ENCODE data around the gene TNNT2. TPM values are rescaled to one million over a fixed set of nuclear protein-coding genes. Genes with fewer than 3 reads are reported as not detected.
A peak's percentile ranks its signal among the peaks of the same experiment; 100 is the strongest.

The TNNT2 gene
- total and polyA plus RNA-seq, 2 of the 4 experiments (the other 2 are of a cell fraction), result 0.18 to 1.2 TPM

DNA sequence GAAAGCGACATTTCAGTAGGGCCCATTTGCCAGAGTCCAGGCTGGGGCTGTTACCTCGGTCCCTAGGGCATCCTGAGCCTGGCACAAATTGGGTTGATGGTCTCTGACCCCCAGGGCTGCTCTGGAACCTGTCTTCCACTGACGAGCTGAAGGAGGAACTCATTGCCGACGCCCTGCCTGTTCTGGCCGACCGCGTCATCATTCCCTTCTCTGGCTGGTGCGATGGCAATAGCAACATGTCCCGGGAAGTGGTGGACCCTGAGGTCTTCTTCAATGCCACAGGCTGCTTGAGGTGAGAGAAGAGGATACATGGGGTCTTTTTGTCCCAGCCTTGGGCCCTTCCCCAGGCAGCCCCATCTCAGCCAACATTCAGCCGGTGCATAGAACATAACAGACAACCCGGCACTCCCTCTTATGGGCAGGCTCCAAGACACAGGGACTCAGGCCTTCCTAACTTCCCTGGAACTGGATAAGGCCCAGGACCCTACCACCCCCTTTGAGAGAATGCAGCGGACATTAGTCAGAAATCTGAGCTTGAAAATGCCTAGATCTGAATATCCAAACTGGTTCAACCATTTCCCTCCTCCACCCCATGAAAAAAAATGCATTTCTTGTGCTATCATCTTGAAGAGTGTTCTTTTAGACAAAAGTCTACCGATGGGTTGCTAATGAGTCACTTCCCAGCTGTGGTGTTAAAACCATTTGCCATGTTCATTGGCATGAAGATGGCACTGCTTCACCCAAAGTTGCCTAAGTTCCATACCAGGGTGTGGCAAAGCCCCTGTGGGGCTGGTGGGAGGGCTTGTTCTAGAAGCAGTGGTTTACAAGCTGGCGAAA, 58.8 kb downstream of the TNNT2 start:
- in situ Hi-C loops (cut with MboI; ENCODE audit: low sequenced_read_pairs), result no loop called here
- WGBS, 2 experiments (ENCODE audit: extremely low coverage in 2 of 2, insufficient read length in 1 of 2), result 36% methylated on average over 3 of the region's 15 CpGs; no CpG with 5 or more reads in 1 of the 2 experiments
- no peak overlapping the region for H4K8ac ChIP-seq (ENCODE audit: low read depth in 2 of 2, low read length in 2 of 2)
- TF ChIP-seq NFE2L2 (IDR thresholded peaks at IDR 0.05; ENCODE audit: low read depth, low read length), result no peak
- no peak for TF ChIP-seq CEBPB (IDR thresholded peaks at IDR 0.05; ENCODE audit: low read depth, low read length)
- TF ChIP-seq, protein P1, sequence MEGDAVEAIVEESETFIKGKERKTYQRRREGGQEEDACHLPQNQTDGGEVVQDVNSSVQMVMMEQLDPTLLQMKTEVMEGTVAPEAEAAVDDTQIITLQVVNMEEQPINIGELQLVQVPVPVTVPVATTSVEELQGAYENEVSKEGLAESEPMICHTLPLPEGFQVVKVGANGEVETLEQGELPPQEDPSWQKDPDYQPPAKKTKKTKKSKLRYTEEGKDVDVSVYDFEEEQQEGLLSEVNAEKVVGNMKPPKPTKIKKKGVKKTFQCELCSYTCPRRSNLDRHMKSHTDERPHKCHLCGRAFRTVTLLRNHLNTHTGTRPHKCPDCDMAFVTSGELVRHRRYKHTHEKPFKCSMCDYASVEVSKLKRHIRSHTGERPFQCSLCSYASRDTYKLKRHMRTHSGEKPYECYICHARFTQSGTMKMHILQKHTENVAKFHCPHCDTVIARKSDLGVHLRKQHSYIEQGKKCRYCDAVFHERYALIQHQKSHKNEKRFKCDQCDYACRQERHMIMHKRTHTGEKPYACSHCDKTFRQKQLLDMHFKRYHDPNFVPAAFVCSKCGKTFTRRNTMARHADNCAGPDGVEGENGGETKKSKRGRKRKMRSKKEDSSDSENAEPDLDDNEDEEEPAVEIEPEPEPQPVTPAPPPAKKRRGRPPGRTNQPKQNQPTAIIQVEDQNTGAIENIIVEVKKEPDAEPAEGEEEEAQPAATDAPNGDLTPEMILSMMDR (conservative IDR thresholded peaks at IDR 0.05; ENCODE audit: low read depth, low read length), result no peak
- no peak for TF ChIP-seq MAZ (IDR thresholded peaks at IDR 0.05; ENCODE audit: borderline replicate concordance, low read depth, low read length)
- TF ChIP-seq FOS (IDR thresholded peaks at IDR 0.05; ENCODE audit: low read depth, low read length), result no peak
- no peak for TF ChIP-seq RFX5 (IDR thresholded peaks at IDR 0.05; ENCODE audit: low read depth, low read length)
- TF ChIP-seq RAD21 (IDR thresholded peaks at IDR 0.05; ENCODE audit: low read length), result no peak
- TF ChIP-seq, protein P2, sequence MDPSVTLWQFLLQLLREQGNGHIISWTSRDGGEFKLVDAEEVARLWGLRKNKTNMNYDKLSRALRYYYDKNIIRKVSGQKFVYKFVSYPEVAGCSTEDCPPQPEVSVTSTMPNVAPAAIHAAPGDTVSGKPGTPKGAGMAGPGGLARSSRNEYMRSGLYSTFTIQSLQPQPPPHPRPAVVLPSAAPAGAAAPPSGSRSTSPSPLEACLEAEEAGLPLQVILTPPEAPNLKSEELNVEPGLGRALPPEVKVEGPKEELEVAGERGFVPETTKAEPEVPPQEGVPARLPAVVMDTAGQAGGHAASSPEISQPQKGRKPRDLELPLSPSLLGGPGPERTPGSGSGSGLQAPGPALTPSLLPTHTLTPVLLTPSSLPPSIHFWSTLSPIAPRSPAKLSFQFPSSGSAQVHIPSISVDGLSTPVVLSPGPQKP (IDR thresholded peaks at IDR 0.05; ENCODE audit: borderline replicate concordance, low read depth, low read length), result no peak
- TF ChIP-seq CHD1 (IDR thresholded peaks at IDR 0.05; ENCODE audit: low read depth, low read length), result no peak
- no peak for TF ChIP-seq BHLHE40 (IDR thresholded peaks at IDR 0.05; ENCODE audit: low read depth, low read length)
- no peak for TF ChIP-seq SMC3 (IDR thresholded peaks at IDR 0.05; ENCODE audit: low read depth, low read length)
- TF ChIP-seq MAFK (IDR thresholded peaks at IDR 0.05; ENCODE audit: low read depth, low read length), result no peak
- TF ChIP-seq RCOR1 (IDR thresholded peaks at IDR 0.05; ENCODE audit: insufficient replicate concordance, low read length), result no peak
- TF ChIP-seq POLR2A (IDR thresholded peaks at IDR 0.05; ENCODE audit: low read depth, low read length), result no peak
- TF ChIP-seq, protein P3, sequence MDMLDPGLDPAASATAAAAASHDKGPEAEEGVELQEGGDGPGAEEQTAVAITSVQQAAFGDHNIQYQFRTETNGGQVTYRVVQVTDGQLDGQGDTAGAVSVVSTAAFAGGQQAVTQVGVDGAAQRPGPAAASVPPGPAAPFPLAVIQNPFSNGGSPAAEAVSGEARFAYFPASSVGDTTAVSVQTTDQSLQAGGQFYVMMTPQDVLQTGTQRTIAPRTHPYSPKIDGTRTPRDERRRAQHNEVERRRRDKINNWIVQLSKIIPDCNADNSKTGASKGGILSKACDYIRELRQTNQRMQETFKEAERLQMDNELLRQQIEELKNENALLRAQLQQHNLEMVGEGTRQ (IDR thresholded peaks at IDR 0.05; ENCODE audit: low read depth, low read length), result no peak

More for the DNA sequence above, 58.8 kb downstream of the TNNT2 start:
- Histone ChIP-seq H3K23ac (ENCODE audit: low read depth, low read length) (no peak overlapping the region), H3K4me3 (ENCODE audit: insufficient read depth, low read depth, low read length) (no peak overlapping the region), H2AK9ac (replicated peaks; ENCODE audit: low read depth, low read length, poor library complexity) (no peak overlapping the region), H2BK20ac (ENCODE audit: low read depth, low read length) (no peak overlapping the region), H2AFZ (replicated peaks; ENCODE audit: low read length, poor library complexity) (peak overlapping the region; percentile 14), H3K18ac (ENCODE audit: low read depth, low read length) (no peak overlapping the region), H4K20me1 (ENCODE audit: insufficient read depth, low read length) (no peaks in the 10 kb centered on the region), H4K91ac (ENCODE audit: insufficient read depth, low read depth, low read length) (no peak overlapping the region), H3K9ac (ENCODE audit: low read depth, low read length) (no peak overlapping the region), H2BK5ac (ENCODE audit: low read depth, low read length, poor library complexity, severe bottlenecking) (no peak overlapping the region), H3K9me1 (ENCODE audit: insufficient read depth, low read length) (no peaks in the 10 kb centered on the region; the same call in 1 of the 2 replicates), H3K79me1 (ENCODE audit: low read depth in 1 of 2, low read length in 2 of 2) (no peaks in the 10 kb centered on the region), H2BK15ac (ENCODE audit: low read depth, low read length) (no peak overlapping the region), H3K4me1 (ENCODE audit: control insufficient read depth, insufficient read depth, low read length) (no peaks in the 10 kb centered on the region), H2BK120ac (ENCODE audit: low read depth, low read length) (no peak overlapping the region), H4K5ac (ENCODE audit: low read depth, low read length) (no peak overlapping the region), H3K4me2 (ENCODE audit: low read depth, low read length) (no peak overlapping the region), H3K4ac (ENCODE audit: low read depth, low read length) (no peak overlapping the region), H2AK5ac (ENCODE audit: low read depth, low read length) (no peak overlapping the region), H3K27ac (ENCODE audit: insufficient read depth, low read length) (no peak overlapping the region), H3K9me3 (ENCODE audit: control insufficient read depth, insufficient read depth, low read length) (no peaks in the 10 kb centered on the region; the same call in 1 of the 2 replicates), H3K14ac (replicated peaks; ENCODE audit: low read depth, low read length) (no peak overlapping the region), H3K27me3 (ENCODE audit: control insufficient read depth, insufficient read depth, low read length) (peaks cover 83% of the 10 kb centered on the region), H3K36me3 (ENCODE audit: control insufficient read depth, insufficient read depth, low read length) (no peaks in the 10 kb centered on the region), H3K56ac (ENCODE audit: extremely low read depth, insufficient read depth, low read length) (peak overlapping the region; percentile 15; the same call in 1 of the 2 replicates)
- POLR2A ChIA-PET (ENCODE audit: unreplicated experiment), result no interaction called here
- intact Hi-C loops (cut with micrococcal nuclease) (no loop called here), dilution Hi-C loops (cut with HindIII; ENCODE audit: low sequenced_read_pairs, unreplicated experiment) (no loop called here)
- BruUV-seq (replicated peaks), result no TSS peak
- CTCF ChIA-PET, result no interaction called here
- DNase-seq (no peak), ATAC-seq (ENCODE audit: low read depth) (no peak)

Data from IMR-90 (cell line).